ENCODE measurements around the gene RPTOR.

Gene RPTOR

DNA sequence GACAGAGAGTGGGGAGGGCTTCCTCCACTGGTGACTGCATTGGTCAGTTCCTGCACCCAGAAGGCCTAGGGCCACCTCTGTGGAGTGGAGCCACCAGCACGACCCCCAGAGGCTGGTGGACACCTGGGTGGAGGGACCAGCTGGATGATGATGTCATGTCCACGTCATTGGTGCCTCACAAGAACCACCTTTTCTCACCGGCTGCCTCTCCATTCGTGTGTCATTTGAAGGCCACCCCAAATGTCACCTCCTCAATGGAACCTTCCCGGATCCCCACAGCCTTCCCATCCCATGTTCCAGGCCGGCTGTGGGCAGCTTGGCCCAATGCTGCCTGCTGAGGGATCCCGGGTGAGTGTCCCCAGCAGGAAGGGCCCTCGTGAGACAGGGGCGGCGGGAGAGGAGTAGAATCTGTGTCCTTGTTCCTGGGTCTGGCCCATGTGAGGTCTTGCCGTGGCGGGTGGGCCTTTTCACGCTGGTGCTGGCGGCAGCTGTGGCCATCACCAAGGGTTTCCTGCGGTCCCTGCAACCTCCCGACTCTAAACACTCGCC is 437.9 kb downstream of the RPTOR start:
- no peak for DNase-seq (ENCODE audit: low read depth)

DNA sequence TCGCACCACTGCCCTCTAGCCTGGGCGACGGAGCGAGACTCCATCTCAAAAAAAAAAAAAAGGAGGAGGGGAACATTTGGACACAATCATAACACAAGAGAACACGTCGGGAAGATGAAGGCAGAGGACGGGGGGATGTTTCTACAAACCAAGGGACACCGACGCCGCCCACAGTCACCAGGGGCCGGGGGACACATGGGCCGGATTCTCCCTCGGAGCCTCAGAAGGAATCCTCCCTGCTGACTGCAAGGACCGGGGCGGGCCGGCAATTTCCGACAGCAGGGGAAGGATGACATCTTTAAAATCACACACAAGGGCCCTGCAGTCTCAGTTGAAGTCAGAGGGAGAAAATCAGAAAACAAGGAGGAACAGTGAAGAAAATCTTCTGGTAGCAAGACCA is 438.9 kb downstream of the RPTOR start:
- no peak for DNase-seq (ENCODE audit: low read depth)

DNA sequence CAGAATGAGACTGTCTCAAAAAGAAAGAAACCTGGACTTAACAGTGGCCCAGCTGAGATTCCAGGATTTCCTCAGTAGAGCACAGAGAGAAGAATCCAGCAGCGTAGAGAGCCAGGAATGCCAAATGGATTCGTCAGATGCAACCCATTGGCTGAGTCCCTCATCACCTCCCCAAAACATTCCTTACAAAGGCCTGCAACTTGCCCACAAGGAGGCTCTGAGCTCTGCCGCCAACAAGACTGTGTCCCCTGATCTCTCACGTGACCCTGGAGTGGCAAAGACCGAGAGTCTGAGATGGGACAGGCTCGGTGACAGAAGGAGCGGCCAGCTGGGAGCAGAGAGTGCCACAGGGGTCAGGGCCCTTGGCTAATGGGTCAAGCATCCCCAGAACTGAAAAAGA is 440.1 kb downstream of the RPTOR start:
- DNase-seq (ENCODE audit: low read depth) = no peak

DNA sequence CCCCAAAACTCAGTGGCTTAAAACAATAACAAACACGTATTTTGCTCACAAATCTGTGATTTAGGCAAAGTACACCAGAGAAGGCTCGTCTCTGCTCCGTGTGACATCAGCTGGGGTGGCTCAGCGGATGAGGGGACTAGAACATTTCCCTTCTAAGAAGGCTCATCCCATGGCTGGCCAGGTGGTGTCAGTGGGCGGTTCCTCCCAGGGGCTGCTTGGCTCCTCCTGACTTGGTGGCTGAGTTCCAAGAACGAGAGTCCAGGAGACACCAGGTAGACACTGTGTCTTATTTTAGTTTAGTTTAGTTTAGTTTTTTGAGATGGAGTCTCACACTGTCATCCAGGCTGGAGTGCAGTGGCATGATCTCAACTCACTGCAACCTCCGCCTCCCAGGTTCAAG is 441.4 kb downstream of the RPTOR start:
- no peak for DNase-seq (ENCODE audit: low read depth)

DNA sequence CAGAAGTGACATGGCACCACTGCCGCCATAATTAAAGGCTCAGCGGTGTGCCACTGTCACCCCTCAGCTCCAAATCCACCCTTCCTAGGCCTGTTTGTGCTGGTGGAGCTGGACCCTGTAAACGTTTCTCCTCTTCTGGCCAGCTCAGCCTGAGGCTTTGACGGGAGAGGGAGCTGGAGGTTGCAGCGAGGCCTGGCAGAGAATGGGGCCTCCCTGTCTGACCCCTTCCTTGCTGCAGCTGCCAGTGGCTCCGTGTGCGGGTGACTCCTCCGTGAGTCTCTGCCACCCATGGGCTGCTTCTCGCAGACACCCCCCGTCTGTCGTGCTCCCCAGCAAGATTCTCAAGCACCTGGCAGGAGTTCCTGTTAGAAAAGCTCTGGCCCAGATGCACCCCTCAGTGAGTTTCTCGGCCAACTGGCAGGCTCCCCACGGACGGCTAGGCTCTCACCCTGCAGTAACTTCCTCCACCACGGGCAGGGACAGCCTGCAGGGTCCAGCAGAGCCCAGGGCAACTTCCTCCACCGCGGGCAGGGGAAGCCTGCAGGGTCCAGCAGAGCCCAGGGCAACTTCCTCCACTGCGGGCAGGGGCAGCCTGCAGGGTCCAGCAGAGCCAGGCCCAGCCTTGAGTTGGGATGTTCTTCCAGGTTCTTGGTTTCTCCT is 442.3 kb downstream of the RPTOR start:
- DNase-seq (ENCODE audit: low read depth) = no peak

DNA sequence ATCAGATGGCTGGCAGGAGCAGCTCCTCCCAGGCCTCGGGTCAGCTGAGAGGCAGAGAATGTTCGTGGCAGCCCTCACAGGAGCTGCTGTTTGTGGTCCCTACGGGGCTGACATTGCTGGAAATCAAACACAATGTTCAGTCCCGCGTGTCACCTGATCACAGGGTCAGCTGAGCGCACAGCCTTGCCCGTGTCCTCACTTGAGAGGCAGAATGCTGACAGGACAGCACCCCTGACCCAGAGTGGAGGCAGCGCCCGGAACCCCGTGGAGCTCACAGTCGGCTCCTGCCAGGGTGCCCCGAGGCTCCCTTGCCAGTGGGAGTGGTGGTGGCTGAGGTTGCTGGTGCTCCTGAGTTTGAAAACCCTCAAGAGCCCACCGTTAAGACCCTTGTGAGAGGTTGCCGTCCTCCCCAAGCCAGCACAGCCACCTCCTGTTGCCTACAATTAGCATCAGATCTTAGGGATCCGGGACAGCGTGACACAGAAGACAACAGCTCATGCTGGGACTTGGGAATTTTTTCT is 443.4 kb downstream of the RPTOR start:
- no peak for DNase-seq (ENCODE audit: low read depth)

DNA sequence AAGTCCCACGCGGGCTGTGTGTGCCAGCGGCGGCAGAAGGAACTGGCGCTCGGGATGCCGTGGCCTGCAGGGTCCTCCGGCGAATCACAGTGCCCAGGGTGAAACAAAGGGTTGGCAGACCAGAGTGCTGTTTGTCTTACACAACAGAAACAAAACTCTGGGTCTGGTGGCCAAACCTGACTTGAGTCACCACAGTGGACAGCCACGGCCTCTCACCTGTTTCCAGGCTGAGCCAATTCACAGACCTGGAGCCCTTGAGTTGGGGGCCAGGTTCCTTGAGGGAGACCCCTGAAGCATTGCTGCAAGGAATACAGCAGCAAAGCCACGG is 444.9 kb downstream of the RPTOR start:
- DNase-seq (ENCODE audit: low read depth) = no peak

DNA sequence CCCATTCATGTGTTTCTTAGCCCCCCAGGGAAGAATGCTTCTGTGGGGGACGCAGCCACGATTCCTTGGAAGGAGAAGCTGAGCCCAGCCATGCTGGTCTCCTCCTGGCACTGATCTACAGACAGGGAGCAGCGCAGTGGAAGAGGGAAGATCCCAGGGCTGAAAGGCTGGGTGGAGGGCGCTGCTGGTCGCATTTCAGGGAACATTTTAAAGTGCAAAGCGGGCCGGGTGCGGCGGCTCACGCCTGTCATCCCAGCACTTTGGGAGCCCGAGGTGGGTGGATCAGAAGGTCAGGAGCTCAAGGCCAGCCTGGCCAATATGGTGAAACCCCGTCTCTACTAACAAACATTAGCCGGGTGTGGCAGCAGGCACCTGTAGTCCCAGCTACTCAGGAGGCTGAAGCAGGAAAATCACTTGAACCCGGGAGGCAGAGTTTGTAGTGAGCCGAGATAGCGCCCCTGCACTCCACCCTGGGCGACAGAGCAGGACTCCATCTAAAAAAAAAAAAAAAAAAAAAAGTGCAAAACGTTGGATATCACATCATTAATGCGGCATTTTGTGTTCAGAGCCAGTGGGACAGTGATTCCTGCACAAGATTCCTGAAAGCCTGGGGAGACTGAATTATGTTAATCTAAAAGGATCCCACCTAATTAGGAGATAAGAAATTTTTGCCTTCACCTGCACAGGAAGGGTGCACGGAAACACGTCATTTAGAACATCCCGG is 446.4 kb downstream of the RPTOR start:
- DNase-seq (ENCODE audit: low read depth) = no peak

DNA sequence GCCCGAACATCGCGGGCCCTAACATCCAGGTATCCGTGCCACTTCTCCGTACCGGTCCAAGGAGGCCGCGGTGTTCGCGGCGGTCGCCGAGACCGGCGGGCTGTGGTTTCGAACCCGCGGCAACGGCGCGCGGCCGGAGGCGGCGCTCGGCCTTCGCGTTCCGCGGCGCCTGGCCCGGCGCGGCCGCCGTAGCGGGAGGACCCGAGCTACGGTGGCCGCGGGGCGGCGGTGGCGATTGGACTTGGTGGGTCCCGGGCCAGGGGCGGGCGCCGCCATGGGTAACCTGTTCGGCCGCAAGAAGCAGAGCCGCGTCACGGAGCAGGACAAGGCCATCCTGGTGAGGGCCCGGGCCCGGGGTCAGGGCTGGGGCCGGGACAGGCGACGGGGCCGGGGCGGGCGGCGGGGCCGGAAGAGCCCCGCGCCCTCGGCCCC is 447.0 kb downstream of the RPTOR start, which contains the start of gene CHMP6:
TSS of gene CHMP6 (plus strand) at position 197 of the 432 bp plus-strand sequence. CDS start at position 275, 78 bp downstream.
- DNase-seq (ENCODE audit: low read depth) = peak; percentile 48

DNA sequence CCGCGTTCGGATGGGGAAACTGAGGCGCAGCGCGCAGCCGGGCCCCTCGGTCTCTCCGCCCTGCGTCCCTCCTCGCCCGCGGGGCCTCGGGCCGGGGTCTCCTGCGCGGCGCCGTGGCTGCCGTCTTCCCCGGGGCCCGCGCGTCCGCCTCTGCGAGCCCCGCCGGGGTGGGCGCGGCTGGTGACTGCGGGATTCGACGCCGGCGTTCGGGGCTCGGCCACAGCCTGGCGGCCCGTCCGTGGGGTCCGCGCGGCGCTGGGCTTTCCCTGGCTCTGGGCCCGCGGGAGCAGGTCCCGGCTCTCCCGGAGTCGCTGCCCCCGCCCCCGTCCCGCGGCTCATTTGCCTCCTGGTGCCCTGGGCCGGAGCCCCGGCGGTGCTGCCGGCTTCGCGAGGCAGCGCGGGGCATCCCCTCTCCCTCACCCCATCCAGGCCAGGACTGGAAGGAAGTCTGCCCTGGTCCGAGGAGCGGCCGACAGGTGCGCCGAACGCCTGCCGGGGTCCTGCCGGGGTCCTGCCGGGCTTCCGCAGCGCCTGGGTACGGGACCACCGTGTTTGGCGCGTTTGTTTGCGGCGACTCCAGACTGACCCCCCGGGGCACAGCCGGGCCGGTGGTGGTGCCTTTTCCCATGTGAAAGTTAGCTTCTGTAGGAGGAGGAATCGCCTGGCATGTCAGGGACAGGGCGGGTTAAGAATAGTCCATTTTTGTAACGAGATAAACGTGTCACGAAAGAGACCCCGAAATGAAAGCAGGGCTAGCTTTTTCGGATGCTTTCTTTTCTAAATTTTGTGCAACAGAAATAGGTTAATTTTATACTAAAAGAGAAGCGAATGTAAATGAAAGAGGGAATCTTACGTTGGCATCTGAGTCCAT is 447.7 kb downstream of the RPTOR start:
- DNase-seq (ENCODE audit: low read depth) = no peak

DNA sequence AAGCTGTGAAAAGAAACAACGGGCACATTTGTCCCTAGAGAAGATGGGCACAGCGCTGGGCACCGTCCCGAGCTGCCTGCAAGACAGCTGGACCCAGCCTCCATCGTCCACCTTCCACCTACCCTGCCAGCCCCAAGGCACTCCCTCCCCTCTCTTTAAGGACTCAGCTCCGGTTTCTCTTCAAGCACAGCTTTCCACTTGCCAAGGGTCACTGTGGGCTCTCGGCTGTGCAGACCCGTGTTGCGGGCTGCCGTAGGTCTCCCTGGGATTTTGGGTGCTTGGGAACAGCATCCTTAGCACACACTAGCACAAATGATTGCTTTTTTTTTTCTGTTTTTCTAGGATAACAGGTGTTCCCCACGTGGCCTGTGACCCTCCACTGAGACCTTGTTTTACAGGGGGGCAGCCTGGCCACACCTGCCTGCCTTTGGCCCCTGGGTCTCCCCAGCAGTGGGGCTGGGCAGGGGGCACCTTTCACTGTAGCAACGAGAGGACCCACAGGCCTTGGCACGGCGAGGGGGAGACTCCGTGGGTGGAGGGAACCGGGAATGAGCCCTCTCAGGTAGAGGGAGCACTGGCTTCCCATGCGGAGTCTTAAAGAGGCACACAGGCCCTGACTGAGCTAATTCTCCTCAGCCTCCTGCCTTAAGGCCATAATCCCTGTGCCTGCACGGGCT is 448.4 kb downstream of the RPTOR start:
- no peak for DNase-seq (ENCODE audit: low read depth)

DNA sequence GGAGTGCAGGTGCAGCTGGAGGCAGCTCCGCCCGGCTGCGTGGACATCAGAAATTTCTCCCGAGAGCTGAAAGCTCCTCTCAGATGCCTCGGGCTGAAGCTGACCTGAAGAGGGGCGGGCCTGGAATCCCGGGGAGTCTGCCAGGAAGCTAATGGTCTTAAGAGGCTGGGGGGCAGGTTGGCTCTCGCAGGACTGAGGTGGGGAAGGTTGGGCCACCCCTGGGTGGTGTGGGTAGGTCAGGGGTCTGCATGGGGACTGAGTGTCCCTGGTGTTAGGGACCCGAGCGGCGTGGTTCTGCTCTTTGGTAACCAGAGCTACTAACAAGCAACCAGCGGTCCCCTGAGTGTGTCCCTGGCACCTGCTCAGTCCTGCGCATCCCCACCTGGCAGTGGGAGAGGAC is 450.5 kb downstream of the RPTOR start:
- no peak for DNase-seq (ENCODE audit: low read depth)

DNA sequence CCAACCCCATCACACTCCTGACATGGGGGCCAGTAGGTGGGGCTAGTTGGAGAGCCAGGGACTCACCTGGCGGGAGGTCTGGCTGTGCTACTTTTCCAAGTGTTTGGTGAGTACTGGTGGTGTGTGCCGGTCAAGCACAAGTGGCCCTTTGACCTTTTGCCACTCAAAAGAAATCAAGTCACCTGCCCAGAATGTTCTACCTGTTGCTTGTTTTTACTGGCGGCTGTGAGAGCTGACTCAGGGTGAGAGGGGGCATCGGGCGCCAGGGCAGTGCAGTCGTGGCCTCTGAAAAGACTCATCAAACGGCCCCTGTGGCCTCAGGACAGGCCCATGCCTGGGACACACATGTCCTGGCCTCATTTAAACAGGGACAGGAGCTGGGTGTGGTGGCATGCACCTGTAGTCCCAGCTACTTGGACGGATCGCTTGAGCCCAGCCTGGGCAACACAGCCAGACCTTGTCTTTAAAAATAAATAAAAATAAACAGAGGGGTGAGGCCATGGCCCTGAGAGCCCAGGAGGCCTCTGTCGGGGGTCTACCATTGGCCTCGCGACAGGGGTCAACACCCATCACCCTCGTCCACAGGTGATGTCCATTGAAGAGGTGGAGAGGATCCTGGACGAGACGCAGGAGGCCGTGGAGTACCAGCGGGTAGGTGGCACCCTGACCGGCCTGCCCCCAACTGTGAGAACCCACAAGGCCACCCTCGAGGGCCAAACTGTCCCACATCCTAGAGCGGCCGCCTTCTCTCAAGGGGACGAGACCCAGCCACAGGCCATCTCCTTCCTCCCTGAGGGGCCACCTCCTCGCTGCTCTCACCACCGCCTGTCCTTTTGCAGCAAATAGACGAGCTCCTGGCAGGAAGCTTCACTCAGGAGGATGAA is 452.0 kb downstream of the RPTOR start:
- DNase-seq (ENCODE audit: low read depth) = no peak

DNA sequence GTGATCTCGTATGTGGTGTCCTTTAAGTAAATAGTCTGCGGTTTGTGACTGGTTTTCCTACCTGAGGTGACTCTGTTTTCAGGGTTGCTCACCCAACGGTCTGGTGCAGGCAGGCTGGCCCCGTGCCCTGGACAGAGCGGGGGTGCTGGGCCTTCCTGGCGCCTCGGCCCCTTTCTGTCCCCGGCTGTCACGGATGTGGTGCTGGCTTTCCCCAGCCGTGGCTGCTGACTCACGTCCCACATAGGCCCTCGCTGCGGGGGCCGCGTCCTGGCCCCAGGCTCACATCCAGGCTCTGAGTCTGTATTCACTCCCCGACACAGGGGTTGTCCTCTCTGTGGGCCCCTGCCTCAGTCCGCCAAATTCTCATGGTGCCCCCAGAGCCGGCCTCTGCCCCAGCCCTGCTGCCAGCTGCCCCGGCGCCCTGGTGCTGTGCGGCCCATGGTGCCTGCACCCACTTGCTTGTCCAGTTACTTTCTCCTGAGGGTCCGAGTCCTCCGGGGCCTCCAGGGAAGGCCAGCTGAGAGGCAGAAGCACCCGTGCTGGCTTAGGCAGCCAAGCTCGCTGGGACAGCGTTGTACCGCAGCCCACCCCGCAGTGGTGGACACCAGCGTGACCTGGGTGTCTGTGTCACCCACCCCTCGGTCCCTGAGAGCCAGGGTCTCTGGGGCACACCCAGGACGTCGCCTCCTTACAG is 452.9 kb downstream of the RPTOR start:
- no peak for DNase-seq (ENCODE audit: low read depth)

DNA sequence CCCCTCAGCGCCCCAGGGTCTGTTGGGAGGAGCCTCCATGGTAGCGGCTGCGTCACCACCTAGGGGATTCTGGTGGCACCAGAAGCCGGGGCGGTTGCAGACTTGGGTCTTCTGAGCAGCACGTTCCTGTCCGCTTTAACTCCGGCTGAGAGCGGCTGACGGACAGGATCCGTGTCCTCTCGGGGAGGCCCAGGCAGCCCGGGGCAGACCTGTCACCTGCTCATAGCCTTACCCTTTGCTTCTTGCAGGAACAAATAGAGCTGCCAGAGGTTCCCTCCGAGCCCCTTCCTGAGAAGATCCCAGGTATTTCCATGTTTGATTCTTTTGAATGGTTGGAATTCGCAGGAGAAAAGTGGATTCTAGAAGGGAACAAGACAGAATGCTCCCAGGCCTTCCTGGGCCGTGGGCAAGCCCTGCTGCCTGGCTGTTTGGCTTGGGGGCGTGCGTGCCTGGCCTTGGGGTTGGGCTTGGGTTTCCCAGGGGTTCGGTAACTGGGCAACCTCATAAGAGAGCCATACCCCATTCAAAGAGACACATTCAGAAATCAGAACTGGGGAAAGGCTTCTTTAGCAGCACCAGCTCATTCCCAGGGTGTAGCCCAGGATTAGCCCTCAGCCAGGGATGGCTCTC is 453.6 kb downstream of the RPTOR start:
- no peak for DNase-seq (ENCODE audit: low read depth)

DNA sequence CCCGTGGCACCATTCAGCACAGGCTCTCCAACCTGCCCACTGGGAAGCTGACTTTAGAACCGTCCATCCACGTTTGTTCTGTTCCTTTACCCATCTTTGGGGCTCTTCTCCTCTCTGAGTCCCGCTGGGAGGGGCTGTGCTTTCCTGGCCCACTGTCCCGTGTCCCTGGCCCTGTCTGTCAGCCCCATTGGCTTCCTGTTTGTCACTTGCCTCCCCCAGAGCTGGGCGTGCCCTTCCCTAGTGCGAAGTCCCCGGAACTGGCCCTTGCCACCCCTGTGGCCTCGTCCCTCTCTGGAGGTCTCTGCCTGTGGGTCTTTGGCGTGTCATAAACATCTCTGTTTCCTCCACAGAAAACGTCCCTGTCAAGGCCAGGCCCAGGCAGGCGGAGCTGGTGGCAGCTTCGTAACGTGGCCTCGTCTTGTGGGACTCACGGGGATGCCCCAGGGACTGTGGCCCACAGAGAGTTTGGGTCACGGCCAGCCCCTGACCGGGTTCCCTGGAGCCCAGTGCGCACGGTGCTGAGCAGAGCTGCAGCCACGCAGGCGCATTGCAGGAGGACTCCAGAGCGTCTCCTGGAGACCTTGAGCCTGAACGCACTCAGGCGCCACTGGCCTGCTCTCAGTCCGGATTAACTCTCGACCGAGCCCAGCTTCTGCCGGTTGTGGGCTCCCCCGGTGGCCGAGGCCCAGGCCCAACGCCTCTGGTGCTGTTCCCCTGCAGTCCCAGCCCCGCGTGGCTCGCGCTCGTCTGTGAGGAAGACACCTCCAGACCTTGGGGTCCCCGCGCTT is 454.3 kb downstream of the RPTOR start:
- no peak for DNase-seq (ENCODE audit: low read depth)

DNA sequence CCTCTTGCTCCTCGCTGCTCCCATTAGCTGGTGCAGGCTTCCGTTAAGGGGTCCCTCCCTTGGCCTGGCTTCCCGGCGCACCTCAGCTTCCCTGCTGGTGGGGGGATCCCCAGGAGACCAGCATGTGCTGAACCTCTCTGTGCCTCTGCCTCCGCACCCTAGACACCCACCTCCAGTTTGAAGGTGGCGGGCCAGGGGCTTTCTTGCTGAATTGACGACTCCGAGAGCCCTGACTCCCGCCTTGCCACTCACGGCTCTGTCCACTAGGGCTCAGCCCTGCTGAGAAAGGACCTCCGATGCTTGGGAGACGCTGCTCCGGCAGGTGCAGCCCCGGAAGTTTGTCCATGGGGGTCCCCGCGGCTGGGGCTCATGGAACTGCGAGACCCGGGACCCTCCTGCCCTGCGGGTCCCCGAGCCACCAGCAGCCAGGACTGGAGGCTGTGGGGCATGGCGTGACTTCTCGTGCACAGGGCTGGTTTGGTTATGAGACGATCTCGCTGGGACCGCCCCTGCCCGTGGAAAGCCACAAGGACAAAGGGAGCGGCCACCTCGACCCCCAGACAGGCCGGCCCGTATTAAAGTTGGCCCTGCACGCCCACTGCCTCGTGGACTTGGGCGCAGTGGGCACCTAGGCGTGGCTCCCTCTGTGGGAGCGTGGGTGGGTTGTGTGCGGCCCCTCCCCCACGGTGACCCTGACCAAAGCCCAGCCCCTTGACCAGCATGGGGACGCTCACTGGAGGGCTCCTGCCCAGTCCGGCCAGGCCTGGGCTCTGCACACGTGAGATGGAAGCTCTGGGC is 455.1 kb downstream of the RPTOR start:
- no peak for DNase-seq (ENCODE audit: low read depth)

DNA sequence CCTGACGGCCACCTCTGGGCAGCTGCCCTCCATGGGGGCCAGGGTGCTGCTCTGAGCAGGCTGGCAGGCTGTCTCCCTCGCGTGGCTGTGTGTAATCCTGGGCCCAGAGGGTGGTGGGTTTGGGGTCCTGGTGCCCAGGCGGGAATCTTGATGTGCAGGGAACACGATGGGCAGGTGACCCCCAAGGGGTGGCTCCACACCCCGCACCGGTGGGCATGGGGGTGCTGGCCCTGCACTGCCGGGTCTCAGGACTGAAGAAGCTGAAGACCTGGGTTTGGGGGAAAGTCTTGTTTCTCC is 455.6 kb downstream of the RPTOR start:
- no peak for DNase-seq (ENCODE audit: low read depth)

All from stimulated activated CD8-positive, alpha-beta memory T cell treated with anti-CD3 and anti-CD28 coated beads, Interleukin-4, amount 100 ng/mL, for 24 hours (primary cell).